ENCODE results near the gene ITGB1BP1. TPM values are rescaled to one million over a fixed set of nuclear protein-coding genes. Genes with fewer than 3 reads are reported as not detected.

Gene ITGB1BP1
- total RNA-seq, 1 donor, result 30.8 TPM

DNA sequence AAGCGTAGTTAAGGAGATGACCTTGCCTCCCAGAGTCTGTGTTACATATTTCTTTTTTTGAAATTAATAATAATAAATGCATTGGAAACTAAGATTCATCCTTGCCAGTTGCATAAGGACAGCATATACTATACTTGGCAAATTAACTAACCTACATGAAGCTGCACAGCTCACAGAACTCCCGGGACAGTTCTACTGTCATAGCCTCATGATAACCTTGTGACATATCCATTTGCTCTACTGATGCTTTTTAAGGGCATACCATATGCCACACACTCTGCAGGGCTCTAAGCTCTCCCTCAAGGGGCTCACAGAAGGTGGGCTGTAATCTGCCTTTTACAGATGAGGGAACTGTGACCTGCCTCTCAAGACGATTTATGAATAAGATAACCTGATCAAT lies 3.8 kb downstream of the ITGB1BP1 start:
- peaks cover 33% of the 10 kb centered on the region for H3K36me3 ChIP-seq (ENCODE audit: insufficient read depth, low read length)
- H3K4me2 ChIP-seq (ENCODE audit: insufficient read depth, low read length), result no peak overlapping the region
- H3K79me2 ChIP-seq (ENCODE audit: insufficient read depth, low read length), result peaks cover 90% of the 10 kb centered on the region
- H3K9me3 ChIP-seq (ENCODE audit: low read depth, low read length), result no peaks in the 10 kb centered on the region
- no peaks in the 10 kb centered on the region for H3K27me3 ChIP-seq (ENCODE audit: insufficient read depth, low read length)
- H4K20me1 ChIP-seq (ENCODE audit: insufficient read depth, low read length), result peaks cover 11% of the 10 kb centered on the region
- DNase-seq (ENCODE audit: insufficient read length, low spot score, missing footprints), result no peak
- no peak overlapping the region for H2AFZ ChIP-seq (ENCODE audit: low read length)
- TF ChIP-seq, protein P1, sequence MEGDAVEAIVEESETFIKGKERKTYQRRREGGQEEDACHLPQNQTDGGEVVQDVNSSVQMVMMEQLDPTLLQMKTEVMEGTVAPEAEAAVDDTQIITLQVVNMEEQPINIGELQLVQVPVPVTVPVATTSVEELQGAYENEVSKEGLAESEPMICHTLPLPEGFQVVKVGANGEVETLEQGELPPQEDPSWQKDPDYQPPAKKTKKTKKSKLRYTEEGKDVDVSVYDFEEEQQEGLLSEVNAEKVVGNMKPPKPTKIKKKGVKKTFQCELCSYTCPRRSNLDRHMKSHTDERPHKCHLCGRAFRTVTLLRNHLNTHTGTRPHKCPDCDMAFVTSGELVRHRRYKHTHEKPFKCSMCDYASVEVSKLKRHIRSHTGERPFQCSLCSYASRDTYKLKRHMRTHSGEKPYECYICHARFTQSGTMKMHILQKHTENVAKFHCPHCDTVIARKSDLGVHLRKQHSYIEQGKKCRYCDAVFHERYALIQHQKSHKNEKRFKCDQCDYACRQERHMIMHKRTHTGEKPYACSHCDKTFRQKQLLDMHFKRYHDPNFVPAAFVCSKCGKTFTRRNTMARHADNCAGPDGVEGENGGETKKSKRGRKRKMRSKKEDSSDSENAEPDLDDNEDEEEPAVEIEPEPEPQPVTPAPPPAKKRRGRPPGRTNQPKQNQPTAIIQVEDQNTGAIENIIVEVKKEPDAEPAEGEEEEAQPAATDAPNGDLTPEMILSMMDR (IDR thresholded peaks at IDR 0.05; ENCODE audit: extremely low read depth, low read depth, low read length), result no peak
- H3K4me1 ChIP-seq (ENCODE audit: insufficient read depth, low read length), result peaks cover 32% of the 10 kb centered on the region
- H3K27ac ChIP-seq (ENCODE audit: low read depth, low read length), result peak overlapping the region; percentile 10
- no peak overlapping the region for H3K4me3 ChIP-seq (ENCODE audit: insufficient read depth, low read length)

DNA sequence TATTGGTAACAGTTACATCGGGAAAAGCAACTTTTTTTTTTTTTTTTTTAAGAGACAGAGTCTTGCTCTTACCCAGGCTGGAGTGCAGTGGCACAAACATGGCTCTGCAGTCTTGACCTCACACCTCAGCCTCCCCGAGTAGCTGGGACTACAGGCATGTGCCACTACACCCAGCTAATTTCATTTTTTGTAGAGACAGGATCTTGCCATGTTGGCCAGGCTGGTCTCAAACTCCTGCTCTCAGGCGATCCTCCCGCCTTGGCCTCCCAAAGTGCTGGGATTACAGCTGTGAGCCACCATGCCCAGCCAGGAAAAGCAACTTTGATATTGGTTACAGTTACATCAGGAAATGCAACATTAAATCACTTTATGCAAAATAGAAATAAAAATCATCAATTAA lies 4.6 kb downstream of the ITGB1BP1 start:
- peaks cover 39% of the 10 kb centered on the region for H3K36me3 ChIP-seq (ENCODE audit: insufficient read depth, low read length)

DNA sequence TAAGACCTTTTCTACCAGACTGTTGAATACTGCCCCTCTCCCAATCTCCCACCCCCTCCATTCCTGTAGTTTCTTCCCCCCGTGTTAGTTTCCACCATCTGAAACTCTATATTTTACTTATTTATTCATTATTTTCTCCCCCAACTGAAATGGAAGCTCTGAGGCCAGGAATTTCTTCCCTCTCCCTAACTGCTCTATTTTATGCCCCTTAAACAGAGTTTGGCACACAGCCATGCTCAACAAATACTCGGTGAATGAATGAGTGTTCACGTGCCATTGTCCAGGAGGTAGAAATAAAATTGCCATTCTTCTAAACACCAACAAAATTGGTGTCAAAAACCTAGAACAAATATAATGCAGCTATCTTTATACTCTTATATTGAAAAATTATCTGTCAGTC lies 5.6 kb downstream of the ITGB1BP1 start:
- Histone ChIP-seq H2AFZ (ENCODE audit: low read length) (no peak overlapping the region), H3K27me3 (ENCODE audit: insufficient read depth, low read length) (no peaks in the 10 kb centered on the region), H3K27ac (ENCODE audit: low read depth, low read length) (no peak overlapping the region), H3K4me2 (ENCODE audit: insufficient read depth, low read length) (no peak overlapping the region), H3K4me3 (ENCODE audit: insufficient read depth, low read length) (no peak overlapping the region), H3K36me3 (ENCODE audit: insufficient read depth, low read length) (peaks cover 40% of the 10 kb centered on the region), H4K20me1 (ENCODE audit: insufficient read depth, low read length) (peaks cover 11% of the 10 kb centered on the region), H3K79me2 (ENCODE audit: insufficient read depth, low read length) (peaks cover 95% of the 10 kb centered on the region), H3K9me3 (ENCODE audit: low read depth, low read length) (no peaks in the 10 kb centered on the region), H3K4me1 (ENCODE audit: insufficient read depth, low read length) (peaks cover 26% of the 10 kb centered on the region)
- no peak for DNase-seq (ENCODE audit: insufficient read length, low spot score, missing footprints)
- TF ChIP-seq, protein P1 (IDR thresholded peaks at IDR 0.05; ENCODE audit: extremely low read depth, low read depth, low read length), result no peak

More for the DNA sequence above, 4.6 kb downstream of the ITGB1BP1 start:
- TF ChIP-seq, protein P1 (IDR thresholded peaks at IDR 0.05; ENCODE audit: extremely low read depth, low read depth, low read length), result no peak
- Histone ChIP-seq H3K79me2 (ENCODE audit: insufficient read depth, low read length) (peaks cover 90% of the 10 kb centered on the region), H3K4me2 (ENCODE audit: insufficient read depth, low read length) (no peak overlapping the region), H3K27me3 (ENCODE audit: insufficient read depth, low read length) (no peaks in the 10 kb centered on the region), H2AFZ (ENCODE audit: low read length) (no peak overlapping the region), H3K4me3 (ENCODE audit: insufficient read depth, low read length) (no peak overlapping the region), H3K4me1 (ENCODE audit: insufficient read depth, low read length) (peaks cover 26% of the 10 kb centered on the region), H4K20me1 (ENCODE audit: insufficient read depth, low read length) (peaks cover 11% of the 10 kb centered on the region), H3K9me3 (ENCODE audit: low read depth, low read length) (no peaks in the 10 kb centered on the region), H3K27ac (ENCODE audit: low read depth, low read length) (no peak overlapping the region)
- DNase-seq (ENCODE audit: insufficient read length, low spot score, missing footprints), result no peak

DNA sequence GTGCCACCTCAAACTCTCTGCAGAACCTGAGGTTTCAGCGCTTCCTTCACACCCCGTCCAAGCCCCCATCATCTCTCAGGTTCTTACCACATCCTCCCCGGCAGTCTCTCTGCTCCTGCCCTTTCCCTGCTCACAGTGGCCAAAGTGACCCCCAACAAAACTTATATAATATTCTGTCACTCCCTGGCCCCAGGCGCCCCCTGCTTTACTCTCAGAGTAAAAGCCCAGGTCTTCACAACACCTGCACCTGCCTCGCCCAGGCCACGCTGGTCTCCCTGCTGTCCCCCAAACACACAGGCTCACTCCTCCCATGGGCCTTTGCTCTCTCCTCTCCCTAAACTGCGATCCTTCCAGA lies 6.4 kb downstream of the ITGB1BP1 start:
- DNase-seq (ENCODE audit: insufficient read length, low spot score, missing footprints), result peak; percentile 27
- peak overlapping the region; percentile 77 for H3K27ac ChIP-seq (ENCODE audit: low read depth, low read length)
- TF ChIP-seq, protein P1 (IDR thresholded peaks at IDR 0.05; ENCODE audit: extremely low read depth, low read depth, low read length), result no peak

More for the DNA sequence above, 6.4 kb downstream of the ITGB1BP1 start:
- peaks cover 91% of the 10 kb centered on the region for H3K79me2 ChIP-seq (ENCODE audit: insufficient read depth, low read length)
- no peak overlapping the region for H3K4me2 ChIP-seq (ENCODE audit: insufficient read depth, low read length)
- peaks cover 22% of the 10 kb centered on the region for H3K4me1 ChIP-seq (ENCODE audit: insufficient read depth, low read length)
- H3K27me3 ChIP-seq (ENCODE audit: insufficient read depth, low read length), result no peaks in the 10 kb centered on the region
- H4K20me1 ChIP-seq (ENCODE audit: insufficient read depth, low read length), result peaks cover 7% of the 10 kb centered on the region
- no peak overlapping the region for H3K4me3 ChIP-seq (ENCODE audit: insufficient read depth, low read length)
- H2AFZ ChIP-seq (ENCODE audit: low read length), result no peak overlapping the region
- H3K36me3 ChIP-seq (ENCODE audit: insufficient read depth, low read length), result peaks cover 48% of the 10 kb centered on the region
- H3K9me3 ChIP-seq (ENCODE audit: low read depth, low read length), result no peaks in the 10 kb centered on the region

All from osteoblast (primary cell).